Suppressor macrophage treated with lipopolysaccharide for 1 hour (primary cell): ENCODE measurements around the gene LGALS7.

Experiments
- DNase-seq, 3 donors: peaks; one replicate each; pipeline ENCODE4 v3.0.0-alpha.2; 2020 to 2022

LGALS7 gene

DNA sequence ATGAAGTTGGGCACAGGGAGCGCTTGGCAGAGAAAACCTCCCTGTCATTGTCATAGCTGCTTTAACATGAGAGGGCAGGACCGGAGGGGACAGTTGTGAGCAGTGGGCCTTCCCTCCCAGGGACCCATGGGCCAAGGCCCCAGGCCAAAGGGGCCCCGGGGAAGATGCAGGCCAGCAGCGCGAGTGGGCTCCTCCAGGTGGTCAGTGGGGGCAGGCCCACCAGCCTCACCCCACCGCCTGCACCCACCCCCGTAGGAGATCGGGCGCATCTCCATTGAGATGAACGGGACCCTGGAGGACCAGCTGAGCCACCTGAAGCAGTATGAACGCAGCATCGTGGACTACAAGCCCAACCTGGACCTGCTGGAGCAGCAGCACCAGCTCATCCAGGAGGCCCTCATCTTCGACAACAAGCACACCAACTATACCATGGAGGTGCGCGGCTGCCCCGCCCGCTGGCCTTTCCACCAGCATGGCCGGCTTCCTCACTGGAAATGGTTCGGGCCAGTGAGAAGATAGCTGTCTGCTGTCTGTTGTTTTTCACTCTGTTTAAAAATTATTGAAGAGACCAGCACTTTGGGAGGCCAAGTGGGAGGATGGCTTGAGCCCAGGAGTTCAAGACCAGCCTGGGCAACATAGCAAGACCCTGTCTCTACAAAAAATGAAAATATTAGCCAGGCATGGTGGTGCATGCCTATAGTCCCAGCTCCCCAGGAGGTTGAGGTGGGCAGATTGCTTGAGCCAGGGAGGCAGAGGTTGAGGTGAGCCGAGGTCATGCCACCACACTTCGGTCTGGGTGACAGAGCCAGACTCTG is 47.6 kb downstream of the LGALS7 start:
- DNase-seq = no peak

DNA sequence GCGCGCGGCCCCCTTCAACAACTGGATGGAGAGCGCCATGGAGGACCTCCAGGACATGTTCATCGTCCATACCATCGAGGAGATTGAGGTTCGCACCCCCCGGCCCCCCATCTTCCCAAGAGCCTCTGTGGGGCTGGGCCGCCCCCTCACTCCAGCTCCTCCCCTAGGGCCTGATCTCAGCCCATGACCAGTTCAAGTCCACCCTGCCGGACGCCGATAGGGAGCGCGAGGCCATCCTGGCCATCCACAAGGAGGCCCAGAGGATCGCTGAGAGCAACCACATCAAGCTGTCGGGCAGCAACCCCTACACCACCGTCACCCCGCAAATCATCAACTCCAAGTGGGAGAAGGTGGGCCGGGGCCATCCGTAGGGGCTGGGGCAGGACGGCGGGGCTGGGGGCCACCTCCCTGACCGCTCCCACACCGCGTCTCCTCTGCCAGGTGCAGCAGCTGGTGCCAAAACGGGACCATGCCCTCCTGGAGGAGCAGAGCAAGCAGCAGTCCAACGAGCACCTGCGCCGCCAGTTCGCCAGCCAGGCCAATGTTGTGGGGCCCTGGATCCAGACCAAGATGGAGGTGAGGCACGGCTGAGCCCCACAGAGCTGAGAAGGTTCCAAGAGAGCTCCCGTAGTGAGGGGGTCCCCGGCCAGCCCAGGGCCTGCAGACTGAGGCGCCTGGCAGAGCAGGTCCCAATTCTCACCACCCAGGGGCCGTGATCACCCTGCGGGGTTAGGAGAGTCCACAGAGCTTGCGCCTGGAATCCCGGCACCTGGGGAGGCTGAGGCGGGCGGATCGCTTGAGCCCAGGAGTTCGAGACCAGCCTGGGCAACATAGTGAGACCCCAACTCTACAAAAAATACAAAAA is 49.1 kb downstream of the LGALS7 start:
- DNase-seq = no peak

DNA sequence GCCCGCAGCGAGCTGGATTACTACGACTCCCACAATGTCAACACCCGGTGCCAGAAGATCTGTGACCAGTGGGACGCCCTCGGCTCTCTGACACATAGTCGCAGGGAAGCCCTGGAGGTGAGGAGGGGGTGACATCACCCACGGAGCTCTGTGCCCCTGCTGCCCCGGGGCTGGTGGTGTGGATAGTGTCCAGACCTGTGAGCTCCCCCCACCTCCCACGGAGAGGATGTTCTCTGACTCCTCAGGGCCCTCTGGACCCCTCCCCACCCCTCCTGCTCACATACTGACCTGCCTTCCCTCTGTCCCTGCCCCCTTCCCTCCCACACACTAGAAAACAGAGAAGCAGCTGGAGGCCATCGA is 49.7 kb downstream of the LGALS7 start:
- DNase-seq = no peak

DNA sequence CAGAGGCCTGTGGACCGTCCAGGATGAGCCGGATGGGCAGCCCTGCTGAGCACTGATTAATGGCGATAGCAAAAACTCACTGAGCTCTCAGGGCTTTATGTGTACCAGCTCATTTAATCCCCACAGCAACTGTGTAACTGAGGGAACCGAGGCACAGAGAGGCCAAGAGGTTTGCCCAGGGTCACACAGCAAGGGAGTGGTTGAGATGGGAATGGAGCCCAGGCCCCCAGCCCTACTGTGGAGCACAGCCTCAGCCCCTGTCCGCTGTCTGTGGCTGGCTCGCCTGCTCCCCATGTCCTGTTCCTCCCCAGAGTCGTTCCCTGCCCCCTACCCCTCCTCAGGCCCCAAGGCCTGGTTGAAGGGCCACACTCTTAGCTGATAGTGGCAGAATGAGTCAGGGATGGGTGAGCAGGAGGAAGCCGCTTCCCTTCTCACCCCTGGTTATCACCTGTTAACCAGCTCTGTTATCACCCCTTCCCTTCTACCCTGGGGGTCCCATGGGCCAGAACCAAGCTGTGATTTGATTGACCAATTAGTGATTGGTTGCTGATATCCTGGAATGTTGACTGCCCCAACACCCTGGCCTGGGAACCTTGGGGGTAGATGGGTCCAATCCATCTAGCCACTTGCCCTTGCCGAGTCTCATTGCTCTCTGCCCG is 50.2 kb downstream of the LGALS7 start:
- no peak for DNase-seq

DNA sequence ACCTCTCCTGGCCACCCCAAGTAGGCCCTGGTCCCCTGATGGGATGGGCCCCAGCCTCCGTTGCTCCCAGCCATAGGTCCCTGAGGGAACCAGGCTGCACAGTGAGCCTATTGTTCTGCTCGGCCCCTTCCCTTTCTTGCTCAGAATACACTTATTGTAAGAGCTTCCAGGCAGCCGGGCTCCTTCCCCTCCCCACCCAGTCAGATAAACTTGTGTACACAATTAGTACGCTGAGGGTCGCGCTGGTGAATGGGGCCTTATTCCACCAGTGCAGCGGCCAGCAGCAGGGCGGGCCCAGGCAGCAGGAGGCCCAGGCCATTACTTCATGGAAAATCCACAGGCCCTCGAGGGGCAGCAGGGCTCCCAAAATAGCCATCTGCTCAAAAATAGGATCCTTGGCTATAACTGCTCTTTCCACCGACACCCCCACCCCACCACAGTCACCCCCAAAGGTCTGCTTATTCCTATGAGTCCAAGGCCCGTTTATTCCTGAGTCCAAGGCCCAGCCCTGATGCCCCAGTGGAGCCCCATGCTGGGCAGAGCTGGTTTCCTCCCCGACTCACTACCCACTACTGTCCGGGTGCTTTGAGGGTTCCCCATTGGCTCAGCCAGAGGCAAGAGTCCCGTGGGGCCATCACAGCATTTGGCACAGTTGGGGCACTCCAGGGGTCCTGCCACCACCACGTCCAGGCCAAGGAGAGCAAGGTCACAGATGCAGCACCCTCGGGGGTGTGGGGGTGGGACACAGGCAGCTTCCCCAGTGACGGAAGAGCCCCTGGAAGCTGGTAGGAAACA is 51.1 kb downstream of the LGALS7 start:
- DNase-seq = no peak

DNA sequence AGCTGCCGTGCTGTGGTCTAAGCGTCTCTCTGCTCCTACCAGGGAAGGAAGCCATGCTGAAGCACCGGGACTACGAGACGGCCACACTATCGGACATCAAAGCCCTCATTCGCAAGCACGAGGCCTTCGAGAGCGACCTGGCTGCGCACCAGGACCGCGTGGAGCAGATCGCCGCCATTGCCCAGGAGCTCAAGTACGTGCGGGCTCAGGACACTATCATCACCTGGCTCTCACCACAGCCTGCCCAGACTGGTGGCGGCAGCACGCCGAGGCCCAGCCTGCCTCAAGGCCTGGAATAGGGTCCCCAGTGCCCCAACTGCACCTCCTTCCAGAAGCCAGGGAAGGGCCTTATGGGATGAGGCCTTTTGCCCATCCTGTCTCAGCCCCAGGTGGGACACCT is 51.8 kb downstream of the LGALS7 start:
- no peak for DNase-seq
